HCT116 (cell line): ENCODE results near the gene BTBD10. TPM values are rescaled to one million over a fixed set of nuclear protein-coding genes. Genes with fewer than 3 reads are reported as not detected.

Source experiments
- ATAC-seq: fragments of 200-7000 bp; cut with Tn5 transposase; 2 replicates; pipeline ENCODE4 v1.9.1; 2020; ENCODE audit warnings: mild to moderate bottlenecking, moderate library complexity
- BruUV-seq: library from RNA; stranded (reverse); fragments of 400-500 nt; replicated peaks from 2 replicates; lab custom pipeline; 2021; lab: Mats Ljungman, UMichigan
- CTCF ChIA-PET: fragments of 300-600 bp; sonication (Branson Sonifier 250); formaldehyde crosslinking; loops from one replicate; lab custom pipeline; 2021; ENCODE audit warnings: antibody characterized with exemption; lab: Charles Lee
- POLR2A ChIA-PET: fragments of 300-600, 350-600 bp; sonication (Branson Sonifier 250); formaldehyde crosslinking; loops from one replicate; lab custom pipeline; 2021; ENCODE audit warnings: antibody characterized with exemption; lab: Charles Lee
- RAD21 ChIA-PET, 2 experiments: fragments of 300-600 bp; sonication (Branson Sonifier 250); formaldehyde crosslinking; loops; one replicate each; lab custom pipeline; 2023; ENCODE audit warnings: low total read pairs in 2 of 2; ENCODE audit not compliant: uncharacterized antibody in 2 of 2, unreplicated experiment in 2 of 2, low non-redundant PET in 1 of 2; lab: Charles Lee
- DNase-seq: peaks from one replicate; pipeline ENCODE4 v3.0.0-alpha.2; 2010; ENCODE audit warnings: low read depth, low spot score
- H2AFZ ChIP-seq: fragments of 200-600 bp; shearing (Covaris generic), sonication (generic); 2 replicates; pipeline ENCODE4 v1.6.1; 2017; ENCODE audit warnings: low read depth, mixed run types, mixed read lengths, antibody characterized with exemption, low read length; ENCODE audit not compliant: poor library complexity, severe bottlenecking
- H3K27ac ChIP-seq: 2 replicates; pipeline ENCODE4 v1.5.1; 2012; ENCODE audit warnings: low read depth, low read length
- H3K27me3 ChIP-seq: fragments of 200-600 bp; sonication (generic); 2 replicates; pipeline ENCODE4 v1.6.1; 2016; ENCODE audit warnings: mixed run types, low read length, mixed read lengths; ENCODE audit not compliant: insufficient read depth
- H3K36me3 ChIP-seq, 2 experiments: fragments of 200-500 bp in 1 of 2; fragments of 200-600 bp in 1 of 2; sonication (Bioruptor generic) in 1 of 2; sonication (generic) in 1 of 2; 2 replicates each; pipeline versions ENCODE4 v1.5.1 to v1.6.1; 2014 to 2016; ENCODE audit warnings: low read length in 2 of 2, inconsistent platforms in 1 of 2, mixed read lengths in 1 of 2, mixed run types in 1 of 2; ENCODE audit not compliant: insufficient read depth in 2 of 2, control insufficient read depth in 1 of 2
- H3K4me1 ChIP-seq, 2 experiments: fragments of 200-600 bp in 1 of 2; sonication (generic) in 1 of 2; 2 replicates each; pipeline versions ENCODE4 v1.5.1 to v1.6.1; 2012 to 2017; ENCODE audit warnings: low read length in 2 of 2, inconsistent platforms in 1 of 2, mild to moderate bottlenecking in 1 of 2, mixed read lengths in 1 of 2, mixed run types in 1 of 2, moderate library complexity in 1 of 2; ENCODE audit not compliant: insufficient read depth in 2 of 2, control insufficient read depth in 1 of 2
- H3K4me2 ChIP-seq: fragments of 200-600 bp; sonication (generic); 2 replicates; pipeline ENCODE4 v1.6.1; 2017; ENCODE audit warnings: mixed run types, low read length, mixed read lengths
- H3K4me3 ChIP-seq, 2 experiments: fragments of 200-600 bp in 1 of 2; sonication (generic) in 1 of 2; replicated peaks in 1 of 2; 2 replicates each; pipeline ENCODE4 v1.5.1; 2011 to 2016; ENCODE audit warnings: low read length in 2 of 2, control low read depth in 1 of 2, low read depth in 1 of 2, mild to moderate bottlenecking in 1 of 2, mixed read lengths in 1 of 2, mixed run types in 1 of 2
- H3K79me2 ChIP-seq: fragments of 200-600 bp; sonication (generic); 2 replicates; pipeline ENCODE4 v1.6.1; 2017; ENCODE audit warnings: mild to moderate bottlenecking, mixed run types, low read length, moderate library complexity, mixed read lengths; ENCODE audit not compliant: insufficient read depth
- H3K9ac ChIP-seq: fragments of 200-600 bp; sonication (generic); 2 replicates; pipeline ENCODE4 v1.6.1; 2016; ENCODE audit warnings: low read length, mixed read lengths
- H3K9me2 ChIP-seq: fragments of 200-600 bp; sonication (generic), shearing (Covaris generic); 2 replicates; pipeline ENCODE4 v1.6.1; 2017; ENCODE audit warnings: mixed run types, mild to moderate bottlenecking, moderate library complexity; ENCODE audit not compliant: insufficient read depth
- H3K9me3 ChIP-seq, 2 experiments: fragments of 200-500 bp in 1 of 2; fragments of 200-600 bp in 1 of 2; sonication (Bioruptor generic) in 1 of 2; sonication (generic) in 1 of 2; 2 replicates each; pipeline ENCODE4 v1.6.1; 2014 to 2017; ENCODE audit warnings: low read length in 2 of 2, mixed read lengths in 2 of 2, inconsistent platforms in 1 of 2, low read depth in 1 of 2, mild to moderate bottlenecking in 1 of 2, mixed run types in 1 of 2, moderate library complexity in 1 of 2; ENCODE audit not compliant: control insufficient read depth in 1 of 2, insufficient read depth in 1 of 2
- H4K20me1 ChIP-seq: fragments of 200-600 bp; sonication (generic), shearing (Covaris generic); 2 replicates; pipeline ENCODE4 v1.6.1; 2017; ENCODE audit warnings: mixed run types, mild to moderate bottlenecking, moderate library complexity; ENCODE audit not compliant: insufficient read depth
- ATF3 ChIP-seq: IDR thresholded peaks from 2 replicates; pipeline ENCODE4 v1.6.1; 2012
- CBX3 ChIP-seq: IDR thresholded peaks from 2 replicates; pipeline ENCODE4 v1.6.1; 2012; ENCODE audit warnings: low read depth
- EGR1 ChIP-seq: IDR thresholded peaks from 2 replicates; pipeline ENCODE4 v1.6.1; 2012; ENCODE audit warnings: low read depth
- ELF1 ChIP-seq: IDR thresholded peaks from 2 replicates; pipeline ENCODE4 v1.6.1; 2012; ENCODE audit warnings: low read depth, borderline replicate concordance
- EZH2phosphoT487 ChIP-seq: fragments of 200-600 bp; IDR thresholded peaks from 2 replicates; pipeline ENCODE4 v1.6.1; 2018; ENCODE audit warnings: antibody characterized with exemption, borderline replicate concordance
- POLR2A ChIP-seq: IDR thresholded peaks from 2 replicates; pipeline ENCODE4 v1.7.0; 2011; ENCODE audit warnings: borderline replicate concordance; ENCODE audit not compliant: insufficient read depth, insufficient read length; ENCODE audit errors: extremely low read depth
- POLR2AphosphoS5 ChIP-seq: IDR thresholded peaks from 2 replicates; pipeline ENCODE4 v1.6.1; 2011; ENCODE audit warnings: mild to moderate bottlenecking, low read depth, low read length, moderate library complexity
- REST ChIP-seq: IDR thresholded peaks from 2 replicates; pipeline ENCODE4 v1.6.1; 2012; ENCODE audit warnings: low read depth
- SIN3A ChIP-seq: IDR thresholded peaks from 2 replicates; pipeline ENCODE4 v1.6.1; 2012; ENCODE audit warnings: low read depth
- TCF7L2 ChIP-seq: IDR thresholded peaks from 2 replicates; pipeline ENCODE4 v1.7.0; 2011; ENCODE audit warnings: borderline replicate concordance, inconsistent platforms; ENCODE audit not compliant: insufficient read depth, insufficient read length; ENCODE audit errors: extremely low read depth
- ZFX ChIP-seq: fragments of 450-650 bp; IDR thresholded peaks from 2 replicates; pipeline ENCODE4 v1.6.1; 2017
- ZNF274 ChIP-seq: fragments of 200-500 bp; sonication (Bioruptor generic); IDR thresholded peaks from 2 replicates; pipeline ENCODE4 v1.6.1; 2014; ENCODE audit warnings: mild to moderate bottlenecking, low read depth, low read length, inconsistent platforms
- intact Hi-C: fragments of 100-400 bp; cut with micrococcal nuclease; formaldehyde crosslinking; loops from 2 replicates; pipeline ENCODE4 v1.10.0; 2022
- total RNA-seq: library from RNA; stranded (reverse); gene quantifications from one replicate; pipeline ENCODE4 v1.2.1, GENCODE V29; 2021; ENCODE audit not compliant: unreplicated experiment

BTBD10 gene
- total RNA-seq, 1 experiment from 2014 or later, result 17.0 TPM

GRCh38 chr11:13380731-13381130 is 82.3 kb downstream of the BTBD10 start:
- Histone ChIP-seq H3K27ac (no peak overlapping the region), H3K4me3 (no peak overlapping the region), H3K4me1 (no peaks in the 10 kb centered on the region), H3K4me2 (no peak overlapping the region)
- POLR2A ChIA-PET, result no interaction called here
- intact Hi-C loops, result loop anchor here (10.0 kb wide), 1 partner anchor 416 kb away; no protein-coding TSS in a partner anchor
- TF ChIP-seq POLR2AphosphoS5 (no peak), ELF1 (no peak)
- TF ChIP-seq, all 23 proteins: peak for 0
- Histone ChIP-seq H3K9ac (no peak overlapping the region), H3K79me2 (no peaks in the 10 kb centered on the region), H2AFZ (no peak overlapping the region), H3K9me2 (no peaks in the 10 kb centered on the region), H3K27me3 (no peaks in the 10 kb centered on the region), H3K9me3 (no peaks in the 10 kb centered on the region), H4K20me1 (no peaks in the 10 kb centered on the region), H3K36me3 (peaks cover 0 to 4% of the 10 kb centered on the region in 2 experiments; a peak in 1 of 4 replicates)
- ChIA-PET RAD21 (no interaction called here), CTCF (no interaction called here)
- BruUV-seq, result no TSS peak
- ATAC-seq (no peak), DNase-seq (no peak)

DNA sequence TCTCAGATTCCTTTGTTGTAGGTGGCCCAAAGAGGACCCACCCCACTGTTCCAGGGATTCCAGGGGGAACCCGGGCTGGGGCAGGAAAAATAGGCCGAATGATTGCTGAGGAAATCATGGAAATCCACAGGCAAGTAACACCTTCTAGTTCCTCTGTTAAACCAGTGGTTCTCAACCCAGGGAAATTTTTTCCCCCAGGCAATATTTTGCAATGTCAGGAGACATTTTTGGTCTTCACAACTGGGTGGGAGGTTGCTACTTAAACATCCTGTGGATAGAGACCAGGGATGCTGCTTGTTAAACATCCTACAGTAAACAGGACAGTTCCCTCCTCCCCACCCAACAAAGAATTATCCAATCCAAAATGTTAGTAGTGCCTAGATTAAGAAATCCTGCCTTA is 84.7 kb downstream of the BTBD10 start:
- no peak for TF ChIP-seq SIN3A
- no peak for TF ChIP-seq POLR2A
- TF ChIP-seq ZFX, result no peak
- no peak for TF ChIP-seq EZH2phosphoT487
- TF ChIP-seq ATF3, result no peak
- TF ChIP-seq REST, result no peak
- no peak for TF ChIP-seq EGR1
- no peak for TF ChIP-seq CBX3
- TF ChIP-seq ZNF274, result no peak
- no peak for TF ChIP-seq TCF7L2
- no peaks in the 10 kb centered on the region for H3K27me3 ChIP-seq
- no peaks in the 10 kb centered on the region for H3K4me1 ChIP-seq
- no peak overlapping the region for H3K4me3 ChIP-seq
- ATAC-seq (no peak), DNase-seq (no peak)
- no peak overlapping the region for H3K27ac ChIP-seq
- no peaks in the 10 kb centered on the region for H3K79me2 ChIP-seq
- H3K9ac ChIP-seq, result no peak overlapping the region
- no peak overlapping the region for H3K4me2 ChIP-seq
- H4K20me1 ChIP-seq, result no peaks in the 10 kb centered on the region
- BruUV-seq, result no TSS peak
- ChIA-PET RAD21 (no interaction called here), CTCF (no interaction called here), POLR2A (no interaction called here)
- intact Hi-C loops, result no loop called here
- H2AFZ ChIP-seq, result no peak overlapping the region
- H3K9me2 ChIP-seq, result no peaks in the 10 kb centered on the region
- no peaks in the 10 kb centered on the region for H3K9me3 ChIP-seq
- H3K36me3 ChIP-seq, result peaks cover 0 to 4% of the 10 kb centered on the region in 2 experiments; a peak in 1 of 4 replicates
